ENCODE data around the gene INPP5F.
A peak's percentile ranks its signal among the peaks of the same experiment; 100 is the strongest.
"Not testable (repeated sequence)": the region's sequence is repeated elsewhere in the genome, so short reads cannot be mapped to it uniquely, and the experiment has no call there.

The INPP5F gene

GRCh38 chr10:119776536-119776935 lies 50.7 kb downstream of the INPP5F start:
- no peak for DNase-seq (ENCODE audit: low read depth)

- no peak for DNase-seq (ENCODE audit: low read depth)
Measured at GRCh38 chr10:119777686-119778085, 51.8 kb downstream of the INPP5F start.

GRCh38 chr10:119778776-119779445 lies 53.1 kb downstream of the INPP5F start:
- DNase-seq (ENCODE audit: low read depth) = no peak

GRCh38 chr10:119780879-119781480 lies 55.1 kb downstream of the INPP5F start:
- no peak for DNase-seq (ENCODE audit: low read depth)

GRCh38 chr10:119781498-119781897 lies 55.6 kb downstream of the INPP5F start:
- no peak for DNase-seq (ENCODE audit: low read depth)

- DNase-seq (ENCODE audit: low read depth) = no peak
Measured at GRCh38 chr10:119782981-119783664, 57.3 kb downstream of the INPP5F start.

- no peak for DNase-seq (ENCODE audit: low read depth)
Measured at GRCh38 chr10:119783665-119784027, 57.8 kb downstream of the INPP5F start.

- DNase-seq (ENCODE audit: low read depth) = no peak
Measured at GRCh38 chr10:119784340-119785067, 58.7 kb downstream of the INPP5F start.

- no peak for DNase-seq (ENCODE audit: low read depth)
Measured at GRCh38 chr10:119786117-119786769, 60.4 kb downstream of the INPP5F start.

GRCh38 chr10:119795101-119795500 lies 69.3 kb downstream of the INPP5F start:
- not testable (repeated sequence) for DNase-seq (ENCODE audit: low read depth)

GRCh38 chr10:119796039-119796438 lies 70.2 kb downstream of the INPP5F start:
- DNase-seq (ENCODE audit: low read depth) = no peak

- no peak for DNase-seq (ENCODE audit: low read depth)
Measured at GRCh38 chr10:119801176-119801575, 75.3 kb downstream of the INPP5F start.

- no peak for DNase-seq (ENCODE audit: low read depth)
Measured at GRCh38 chr10:119801998-119802538, 76.2 kb downstream of the INPP5F start.

- DNase-seq (ENCODE audit: low read depth) = peak; percentile 8
Measured at GRCh38 chr10:119803264-119803663, 77.4 kb downstream of the INPP5F start.

GRCh38 chr10:119805702-119806230 lies 79.9 kb downstream of the INPP5F start:
- no peak for DNase-seq (ENCODE audit: low read depth)

GRCh38 chr10:119806334-119807130 lies 80.7 kb downstream of the INPP5F start:
- DNase-seq (ENCODE audit: low read depth) = no peak

GRCh38 chr10:119807960-119808697 lies 82.3 kb downstream of the INPP5F start:
- DNase-seq (ENCODE audit: low read depth) = no peak

GRCh38 chr10:119811122-119811521 lies 85.3 kb downstream of the INPP5F start:
- no peak for DNase-seq (ENCODE audit: low read depth)

- DNase-seq (ENCODE audit: low read depth) = no peak
Measured at GRCh38 chr10:119812684-119813083, 86.8 kb downstream of the INPP5F start.

GRCh38 chr10:119815671-119816070 lies 89.8 kb downstream of the INPP5F start:
- DNase-seq (ENCODE audit: low read depth) = no peak

Measured in HS-27A (cell line).